Stimulated activated CD4-positive, alpha-beta T cell treated with anti-CD3 and anti-CD28 coated beads, Interleukin-12 subunit alpha, Interleukin-12 subunit beta, amount 100 ng/mL, for 4 hours (primary cell): ENCODE results near the gene LRCH4.
A peak's percentile ranks its signal among the peaks of the same experiment; 100 is the strongest.
"Not testable (repeated sequence)": the region's sequence is repeated elsewhere in the genome, so short reads cannot be mapped to it uniquely, and the experiment has no call there.

Experiments used
- DNase-seq: peaks from one replicate; pipeline ENCODE4 v3.0.0-alpha.2; 2020

The LRCH4 gene

DNA sequence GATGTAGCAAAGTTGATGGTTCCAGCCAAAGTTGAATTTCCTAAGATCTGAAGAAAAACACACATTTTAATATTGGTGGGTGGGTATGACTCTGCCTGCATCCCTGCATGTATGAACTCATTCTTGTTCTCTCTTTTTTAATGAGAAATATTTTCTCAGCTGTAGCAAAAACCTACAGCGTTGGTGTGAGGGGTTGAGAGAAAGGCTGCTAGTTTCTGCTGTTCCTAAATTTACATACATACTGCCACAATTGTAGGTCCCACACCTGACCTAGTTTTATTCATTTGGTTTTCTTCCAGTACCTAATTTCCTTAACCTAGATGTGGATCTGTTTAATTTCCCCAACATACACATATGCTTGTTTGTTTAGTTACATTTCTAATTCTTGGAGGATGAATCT, 42.3 kb downstream of the LRCH4 start:
- no peak for DNase-seq

DNA sequence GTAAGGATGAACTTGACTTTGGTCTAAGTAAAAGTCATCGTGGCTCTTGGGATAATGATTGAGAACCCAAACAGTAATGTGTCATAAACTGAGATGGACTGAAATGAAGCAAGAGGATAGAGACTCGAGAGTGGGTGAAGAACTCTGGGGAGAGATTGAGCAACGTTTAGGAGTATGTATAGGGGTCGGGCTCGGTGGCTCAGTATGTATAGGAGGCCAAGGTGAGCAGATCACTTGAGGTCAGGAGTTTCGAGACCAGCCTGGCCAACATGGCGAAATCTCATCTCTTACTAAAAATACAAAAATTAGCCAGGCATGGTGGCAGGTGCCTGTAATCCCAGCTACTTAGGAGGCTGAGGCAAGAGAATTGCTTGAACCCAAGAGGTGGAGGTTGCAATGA, 44.6 kb downstream of the LRCH4 start:
- not testable (repeated sequence) for DNase-seq

DNA sequence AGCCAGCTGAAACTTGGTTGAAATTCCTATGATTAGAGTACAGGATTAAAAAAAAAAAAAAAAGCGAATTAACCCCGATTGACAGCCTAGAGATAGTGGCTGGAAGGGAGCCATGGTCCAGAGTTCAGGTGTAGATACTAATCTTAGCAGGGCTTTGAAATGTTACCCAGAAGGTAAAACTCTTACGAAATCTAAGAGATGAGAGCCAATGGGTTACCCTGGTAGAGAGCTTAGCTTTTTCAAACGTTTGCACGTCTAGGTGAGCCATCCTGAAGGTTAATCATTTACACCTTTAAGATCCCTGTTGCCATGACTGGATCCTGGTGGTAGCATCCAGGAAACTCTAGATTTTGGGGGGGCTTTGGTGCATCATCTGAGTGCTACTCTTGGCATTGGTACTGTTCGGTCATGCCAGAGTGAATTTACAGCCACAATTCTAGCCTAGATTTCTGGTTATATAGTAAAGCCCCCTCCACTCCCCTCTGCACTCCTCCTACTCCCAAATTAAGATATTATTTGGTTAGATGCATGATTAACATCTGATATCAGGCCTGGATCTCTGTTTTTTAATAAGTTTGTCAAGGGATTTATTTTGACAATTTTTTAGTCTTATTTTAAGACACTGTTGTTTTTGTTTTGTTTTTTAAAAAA, 45.7 kb downstream of the LRCH4 start:
- no peak for DNase-seq

DNA sequence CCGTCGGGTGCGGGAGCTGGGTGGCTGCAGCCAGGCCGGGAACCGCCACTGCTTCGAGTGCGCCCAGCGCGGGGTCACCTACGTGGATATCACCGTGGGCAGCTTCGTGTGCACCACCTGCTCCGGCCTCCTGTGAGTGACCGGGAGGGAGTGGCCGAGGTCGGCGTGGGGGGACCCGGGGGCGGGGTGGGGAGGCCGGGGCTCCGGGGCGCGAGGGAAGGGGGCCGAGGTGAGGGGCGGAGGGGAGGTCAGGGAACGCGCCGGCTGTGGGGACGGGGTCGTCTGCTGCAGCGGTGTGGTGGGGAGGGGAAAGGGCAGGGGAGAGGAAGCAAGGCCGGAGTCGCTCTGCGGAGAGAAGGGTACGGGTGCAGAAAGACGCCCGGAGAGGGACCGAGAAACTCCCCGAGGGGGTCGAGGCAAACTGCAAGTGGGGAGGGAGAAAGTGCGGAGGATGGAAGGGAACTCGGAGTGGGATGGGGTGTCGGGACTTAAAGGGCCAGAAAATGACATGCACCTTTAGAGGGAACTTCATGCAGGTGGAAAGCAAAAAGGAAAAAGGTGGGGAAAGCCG, 46.4 kb downstream of the LRCH4 start:
- no peak for DNase-seq

DNA sequence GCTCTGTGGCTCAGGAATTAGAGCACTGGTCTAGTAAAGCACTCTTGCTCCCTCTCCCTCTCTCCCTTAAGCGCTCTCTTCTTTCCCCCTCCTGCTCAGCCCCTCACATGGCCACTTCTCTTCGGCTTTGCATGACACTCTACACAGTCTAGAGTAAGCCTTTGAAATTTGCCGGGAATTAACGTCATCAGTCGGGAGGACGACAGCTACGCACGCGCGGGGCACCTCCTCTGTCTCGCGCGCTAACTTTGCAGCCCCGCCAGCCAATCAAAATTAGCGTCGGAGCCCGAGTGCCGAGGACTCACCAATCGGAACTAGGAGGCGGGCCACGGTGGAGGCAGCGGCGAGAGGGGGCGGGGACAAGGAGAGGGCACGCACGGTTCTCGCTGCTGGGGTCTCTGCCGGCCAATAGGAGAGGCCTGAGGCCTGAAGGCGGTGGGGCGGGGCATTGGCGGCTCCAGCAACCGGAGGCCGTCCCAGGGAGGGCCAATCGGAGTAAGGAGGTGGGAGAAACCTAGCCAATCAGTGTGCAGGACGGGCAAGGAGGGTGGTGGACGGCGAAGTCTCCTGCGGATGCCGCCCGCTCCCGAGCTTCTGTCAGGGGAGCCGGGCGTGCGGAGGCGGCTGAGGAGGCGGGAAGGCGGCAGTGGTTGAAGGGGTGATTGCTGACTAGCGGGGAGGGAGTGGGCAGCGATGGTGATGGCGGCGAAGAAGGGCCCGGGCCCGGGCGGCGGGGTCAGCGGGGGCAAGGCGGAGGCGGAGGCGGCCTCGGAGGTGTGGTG, 47.1 kb downstream of the LRCH4 start, which contains the start of gene AGFG2:
TSS of gene AGFG2 (plus strand) at position 550 of the 782 bp plus-strand sequence. CDS start at position 694, 144 bp downstream.
- peak; percentile 100 for DNase-seq

DNA sequence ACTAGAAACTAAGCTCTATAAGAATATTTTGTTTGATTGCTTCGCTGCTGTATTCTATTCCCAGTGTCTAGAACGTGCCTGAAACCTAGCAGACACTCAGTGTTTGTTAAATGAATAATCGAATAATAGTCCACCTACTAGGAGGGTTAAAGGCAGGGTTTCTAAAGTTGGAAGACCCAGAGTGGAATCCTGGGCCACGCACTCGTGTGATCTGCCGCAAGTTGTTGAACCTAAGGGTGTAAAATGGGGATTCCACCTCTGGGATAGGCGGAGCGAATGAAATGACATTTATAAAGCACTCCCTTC, 47.6 kb downstream of the LRCH4 start:
- no peak for DNase-seq

DNA sequence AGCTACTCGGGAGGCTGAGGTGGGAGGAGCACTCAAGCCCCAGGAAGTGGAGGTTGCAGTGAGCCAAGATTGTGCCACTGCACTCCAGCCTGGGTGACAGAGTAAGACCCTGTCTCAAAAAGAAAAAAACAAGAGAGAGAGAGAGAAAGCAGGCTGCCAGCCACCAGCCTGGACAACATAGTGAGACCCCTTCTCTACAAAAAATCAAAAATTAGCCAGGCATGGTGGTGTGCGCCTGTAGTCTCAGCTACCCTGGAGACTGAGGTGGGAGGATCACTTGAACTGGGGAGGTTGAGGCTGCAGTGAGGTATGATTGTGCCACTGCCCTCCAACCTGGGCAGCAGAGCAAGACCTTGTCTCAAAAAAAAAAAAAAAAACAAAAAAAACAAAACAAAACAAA, 49.2 kb downstream of the LRCH4 start:
- not testable (repeated sequence) for DNase-seq

DNA sequence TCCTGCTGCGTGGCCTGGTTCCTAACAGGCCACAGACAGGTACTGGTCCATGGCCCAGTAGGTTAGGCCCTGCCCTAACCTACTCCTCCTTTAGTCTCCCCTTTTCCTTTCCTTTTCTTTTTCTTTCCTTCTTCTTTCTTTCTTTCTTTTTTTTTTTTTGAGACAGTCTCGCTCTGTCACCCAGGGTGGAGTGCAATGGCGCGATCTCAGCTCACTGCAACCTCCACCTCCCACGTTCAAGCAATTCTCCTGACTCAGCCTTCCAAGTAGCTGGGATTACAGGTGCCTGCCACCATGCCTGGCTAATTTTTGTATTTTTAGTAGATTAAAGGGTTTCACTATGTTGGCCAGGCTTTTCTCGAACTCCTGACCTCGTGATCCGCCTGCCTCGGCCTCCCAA, 49.9 kb downstream of the LRCH4 start:
- not testable (repeated sequence) for DNase-seq

DNA sequence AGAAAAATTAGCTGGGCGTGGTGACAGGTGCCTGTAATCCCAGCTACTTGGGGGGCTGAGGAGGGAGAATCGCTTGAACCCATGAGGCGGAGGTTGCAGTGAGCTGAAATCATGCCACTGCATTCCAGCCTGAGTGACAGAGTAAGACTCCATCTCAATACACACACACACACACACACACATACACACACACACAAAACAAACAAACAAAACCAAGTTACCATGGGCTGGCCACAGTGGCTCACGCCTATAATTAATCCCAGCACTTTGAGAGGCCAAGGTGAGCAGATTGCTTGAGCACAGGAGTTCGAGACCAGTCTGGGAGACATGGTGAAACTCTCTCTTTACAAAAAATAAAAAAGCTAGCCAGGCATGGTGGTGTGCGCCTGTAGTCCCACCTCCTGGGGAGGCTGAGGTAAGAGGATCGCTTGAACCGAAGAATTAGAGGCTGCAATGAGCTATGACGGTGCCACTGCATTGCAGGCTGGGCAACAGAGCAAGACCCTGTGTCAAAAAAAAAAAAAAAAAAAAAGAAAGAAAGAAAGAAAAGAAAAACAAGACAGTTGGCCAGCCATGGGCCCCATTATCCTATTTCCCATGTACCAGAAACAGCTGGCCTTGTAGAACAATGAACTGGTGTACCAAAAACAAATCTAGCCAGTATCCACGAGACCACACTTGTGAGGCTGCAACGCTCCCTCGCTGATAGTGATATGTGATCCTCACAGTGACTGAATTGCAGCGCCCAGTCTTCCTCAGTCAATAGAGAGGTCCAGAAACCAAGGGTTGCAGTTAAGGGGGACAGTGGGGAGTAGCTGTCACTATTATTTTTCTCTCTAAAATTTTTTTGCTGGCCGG, 53.5 kb downstream of the LRCH4 start:
- no peak for DNase-seq

DNA sequence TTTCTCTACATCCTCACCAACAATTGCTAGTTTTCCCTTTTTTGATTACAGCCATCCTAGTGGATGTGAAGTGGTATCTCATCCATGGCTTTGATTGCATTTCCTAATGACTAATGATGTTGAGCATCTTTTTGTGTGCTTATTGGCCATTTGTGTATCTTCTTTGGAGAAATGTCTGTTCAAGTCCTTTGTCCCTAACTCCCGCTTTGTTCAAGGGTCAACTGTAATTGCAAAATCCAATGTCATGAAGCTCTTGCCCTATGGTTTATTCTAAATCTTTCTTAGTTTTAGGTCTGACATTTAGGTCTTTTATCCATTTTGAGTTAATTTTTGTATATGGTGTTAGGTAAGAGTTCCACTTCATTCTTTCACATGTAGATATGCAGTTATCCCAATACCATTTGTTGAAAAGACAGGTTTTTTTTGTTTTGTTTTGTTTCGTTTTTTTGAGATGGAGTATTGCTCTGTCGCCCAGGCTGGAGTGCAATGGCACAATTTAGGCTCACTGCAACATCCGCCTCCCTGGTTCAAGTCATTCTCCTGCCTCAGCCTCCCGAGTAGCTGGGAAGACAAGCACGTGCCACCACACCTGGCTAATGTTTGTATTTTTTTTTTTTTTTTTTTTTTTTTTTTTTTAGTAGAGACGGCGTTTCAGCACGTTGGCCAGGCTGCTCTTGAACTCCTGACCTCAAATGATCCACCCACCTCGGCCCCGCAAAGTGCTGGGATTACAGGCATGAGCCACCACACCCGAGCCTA, 57.6 kb downstream of the LRCH4 start:
- DNase-seq = not testable (repeated sequence)
